Measurements from ENCODE around the gene TYSND1.
"Not testable (repeated sequence)": the region's sequence is repeated elsewhere in the genome, so short reads cannot be mapped to it uniquely, and the experiment has no call there.

The TYSND1 gene

GRCh38 chr10:70186571-70186970 lies 40.1 kb upstream of the TYSND1 start:
- DNase-seq (ENCODE audit: insufficient read length, low spot score) = no peak

GRCh38 chr10:70186090-70186489 lies 39.6 kb upstream of the TYSND1 start:
- FAIRE-seq (no peak), DNase-seq (ENCODE audit: insufficient read length, low spot score) (no peak)
- no peak for TF ChIP-seq TAF1 (IDR thresholded peaks at IDR 0.05; ENCODE audit: low read depth, low read length)
- no peak for TF ChIP-seq POU2F2 (IDR thresholded peaks at IDR 0.05; ENCODE audit: low read depth, low read length)
- no peak for TF ChIP-seq SPI1 (IDR thresholded peaks at IDR 0.05; ENCODE audit: low read depth, low read length)
- no peak for TF ChIP-seq POLR2AphosphoS5 (IDR thresholded peaks at IDR 0.05; ENCODE audit: low read depth, low read length)
- TF ChIP-seq POLR2A (IDR thresholded peaks at IDR 0.05; ENCODE audit: low read depth, low read length) = no peak
- no peak for TF ChIP-seq PAX5 (IDR thresholded peaks at IDR 0.05; ENCODE audit: insufficient read depth, low read length, severe bottlenecking)

More at GRCh38 chr10:70186571-70186970, 40.1 kb upstream of the TYSND1 start:
- no peak for TF ChIP-seq PAX5 (IDR thresholded peaks at IDR 0.05; ENCODE audit: insufficient read depth, low read length, severe bottlenecking)
- TF ChIP-seq TAF1 (IDR thresholded peaks at IDR 0.05; ENCODE audit: low read depth, low read length) = no peak
- no peak for TF ChIP-seq POLR2A (IDR thresholded peaks at IDR 0.05; ENCODE audit: low read depth, low read length)
- no peak for FAIRE-seq

GRCh38 chr10:70183304-70183703 lies 36.8 kb upstream of the TYSND1 start:
- DNase-seq (ENCODE audit: insufficient read length, low spot score) (no peak), FAIRE-seq (no peak)
- TF ChIP-seq POLR2AphosphoS5 (IDR thresholded peaks at IDR 0.05; ENCODE audit: low read depth, low read length) (no peak), TAF1 (IDR thresholded peaks at IDR 0.05; ENCODE audit: low read depth, low read length) (no peak), PAX5 (IDR thresholded peaks at IDR 0.05; ENCODE audit: insufficient read depth, low read length, severe bottlenecking) (no peak), SPI1 (IDR thresholded peaks at IDR 0.05; ENCODE audit: low read depth, low read length) (no peak), POU2F2 (IDR thresholded peaks at IDR 0.05; ENCODE audit: low read depth, low read length) (no peak), POLR2A (IDR thresholded peaks at IDR 0.05; ENCODE audit: low read depth, low read length) (no peak)

GRCh38 chr10:70179209-70179608 lies 32.7 kb upstream of the TYSND1 start:
- DNase-seq (ENCODE audit: insufficient read length, low spot score); FAIRE-seq: not testable (repeated sequence)

GRCh38 chr10:70178139-70178725 lies 31.7 kb upstream of the TYSND1 start:
- TF ChIP-seq POU2F2 (IDR thresholded peaks at IDR 0.05; ENCODE audit: low read depth, low read length) (no peak), POLR2AphosphoS5 (IDR thresholded peaks at IDR 0.05; ENCODE audit: low read depth, low read length) (no peak), POLR2A (IDR thresholded peaks at IDR 0.05; ENCODE audit: low read depth, low read length) (no peak), SPI1 (IDR thresholded peaks at IDR 0.05; ENCODE audit: low read depth, low read length) (no peak), PAX5 (IDR thresholded peaks at IDR 0.05; ENCODE audit: insufficient read depth, low read length, severe bottlenecking) (no peak), TAF1 (IDR thresholded peaks at IDR 0.05; ENCODE audit: low read depth, low read length) (no peak)
- no peak for FAIRE-seq

GRCh38 chr10:70176441-70176840 lies 29.9 kb upstream of the TYSND1 start:
- DNase-seq (ENCODE audit: insufficient read length, low spot score) (no peak), FAIRE-seq (no peak)
- TF ChIP-seq POLR2AphosphoS5 (IDR thresholded peaks at IDR 0.05; ENCODE audit: low read depth, low read length) (no peak), PAX5 (IDR thresholded peaks at IDR 0.05; ENCODE audit: insufficient read depth, low read length, severe bottlenecking) (no peak), TAF1 (IDR thresholded peaks at IDR 0.05; ENCODE audit: low read depth, low read length) (no peak), POU2F2 (IDR thresholded peaks at IDR 0.05; ENCODE audit: low read depth, low read length) (no peak), POLR2A (IDR thresholded peaks at IDR 0.05; ENCODE audit: low read depth, low read length) (no peak), SPI1 (IDR thresholded peaks at IDR 0.05; ENCODE audit: low read depth, low read length) (no peak)

More at GRCh38 chr10:70178139-70178725, 31.7 kb upstream of the TYSND1 start:
- DNase-seq (ENCODE audit: insufficient read length, low spot score) = no peak

GRCh38 chr10:70175516-70175915 lies 29.0 kb upstream of the TYSND1 start:
- TF ChIP-seq SPI1 (IDR thresholded peaks at IDR 0.05; ENCODE audit: low read depth, low read length) = no peak
- no peak for TF ChIP-seq POLR2A (IDR thresholded peaks at IDR 0.05; ENCODE audit: low read depth, low read length)
- TF ChIP-seq PAX5 (IDR thresholded peaks at IDR 0.05; ENCODE audit: insufficient read depth, low read length, severe bottlenecking) = no peak
- TF ChIP-seq POLR2AphosphoS5 (IDR thresholded peaks at IDR 0.05; ENCODE audit: low read depth, low read length) = no peak
- TF ChIP-seq POU2F2 (IDR thresholded peaks at IDR 0.05; ENCODE audit: low read depth, low read length) = no peak
- no peak for TF ChIP-seq TAF1 (IDR thresholded peaks at IDR 0.05; ENCODE audit: low read depth, low read length)
- no peak for FAIRE-seq
- no peak for DNase-seq (ENCODE audit: insufficient read length, low spot score)

- FAIRE-seq (peak; percentile 83), DNase-seq (ENCODE audit: insufficient read length, low spot score) (peak; percentile 18)
- TF ChIP-seq TAF1 (IDR thresholded peaks at IDR 0.05; ENCODE audit: low read depth, low read length) = no peak
- no peak for TF ChIP-seq POLR2A (IDR thresholded peaks at IDR 0.05; ENCODE audit: low read depth, low read length)
- TF ChIP-seq PAX5 (IDR thresholded peaks at IDR 0.05; ENCODE audit: insufficient read depth, low read length, severe bottlenecking) = no peak
- no peak for TF ChIP-seq POU2F2 (IDR thresholded peaks at IDR 0.05; ENCODE audit: low read depth, low read length)
- TF ChIP-seq POLR2AphosphoS5 (IDR thresholded peaks at IDR 0.05; ENCODE audit: low read depth, low read length) = no peak
- no peak for TF ChIP-seq SPI1 (IDR thresholded peaks at IDR 0.05; ENCODE audit: low read depth, low read length)
These were observed 27.7 kb upstream of the TYSND1 start for GRCh38 chr10:70174058-70174741.

- DNase-seq (ENCODE audit: insufficient read length, low spot score) (no peak), FAIRE-seq (no peak)
- TF ChIP-seq POLR2A (IDR thresholded peaks at IDR 0.05; ENCODE audit: low read depth, low read length) (no peak), POLR2AphosphoS5 (IDR thresholded peaks at IDR 0.05; ENCODE audit: low read depth, low read length) (no peak), POU2F2 (IDR thresholded peaks at IDR 0.05; ENCODE audit: low read depth, low read length) (no peak), SPI1 (IDR thresholded peaks at IDR 0.05; ENCODE audit: low read depth, low read length) (no peak)
These were observed 23.3 kb upstream of the TYSND1 start for GRCh38 chr10:70169649-70170364.
